Adrenal gland (tissue), 12 donors: ENCODE measurements around the gene CALML5. TPM values are rescaled to one million over a fixed set of nuclear protein-coding genes. Genes with fewer than 3 reads are reported as not detected.

Experiments
- DNase-seq, 7 donors: peaks; one replicate each; pipeline ENCODE4 v3.0.0-alpha.2; 2019 to 2020
- H3K27ac ChIP-seq, 5 donors: fragments of 200-600 bp; sonication (generic) in 4 of 5; 1 replicate in 3 of 5; 2 replicates in 2 of 5; pipeline versions ENCODE4 v1.5.1 to v1.8.0; 2016 to 2020; ENCODE audit warnings: mild to moderate bottlenecking in 1 of 5
- H3K27me3 ChIP-seq: fragments of 200-600 bp; 2 replicates; pipeline ENCODE4 v1.8.0; 2021
- H3K36me3 ChIP-seq, 2 donors: fragments of 200-600 bp; replicated peaks in 1 of 2; 1 replicate in 1 of 2; 2 replicates in 1 of 2; pipeline versions ENCODE4 v1.5.1 to v1.8.0; 2018 to 2022
- H3K4me1 ChIP-seq, 2 donors: fragments of 200-600 bp; replicated peaks in 1 of 2; 1 replicate in 1 of 2; 2 replicates in 1 of 2; pipeline versions ENCODE4 v1.5.1 to v1.8.0; 2018 to 2021
- H3K4me3 ChIP-seq, 4 donors: fragments of 200-600 bp; sonication (generic) in 3 of 4; one replicate each; pipeline ENCODE4 v1.5.1; 2016 to 2018
- H3K9me3 ChIP-seq, 3 donors: fragments of 200-600 bp; sonication (generic) in 1 of 3; replicated peaks in 1 of 3; 1 replicate in 2 of 3; 2 replicates in 1 of 3; pipeline versions ENCODE4 v1.5.1 to v1.8.0; 2016 to 2021
- CTCF ChIP-seq, 6 experiments: fragments of 450-650 bp in 4 of 6; fragments of 200-600 bp in 2 of 6; sonication (generic) in 1 of 6; IDR thresholded peaks; 1 replicate in 5 of 6; 2 replicates in 1 of 6; pipeline versions ENCODE4 v1.5.1 to v1.8.0; 2016 to 2021; ENCODE audit warnings: antibody characterized with exemption in 6 of 6, mild to moderate bottlenecking in 2 of 6, moderate library complexity in 1 of 6
- POLR2A ChIP-seq, 2 donors: fragments of 450-650 bp; IDR thresholded peaks; one replicate each; pipeline ENCODE4 v1.6.1; 2017; ENCODE audit warnings: antibody characterized with exemption in 2 of 2, mild to moderate bottlenecking in 2 of 2, moderate library complexity in 1 of 2
- WGBS, 4 donors: extraction: QIAGEN DNeasy Blood & Tissue Kit in 2 of 4; methylation state at CpG; one replicate each; pipeline versions ENCODE4 v1.1.5 to v1.1.7; 2013 to 2017; 5-methylcytosine and 5-hydroxymethylcytosine counted together
- intact Hi-C, 2 donors: fragments of 100-400 bp; cut with DNase I; formaldehyde crosslinking; loops; one replicate each; pipeline versions ENCODE4 v1.14.1 to v1.15.0; 2022 to 2023
- polyA plus RNA-seq, 3 donors: library from polyadenylated mRNA; stranded (reverse); fragments of 200-250 nt in 2 of 3; fragments of 350-450 nt in 1 of 3; fragmentation: Illumina TruSeq in 1 of 3; extraction: RNeasy Lipid Tissue Mini Kit (QIAGEN cat#74804) in 1 of 3; gene quantifications; one replicate each; pipeline ENCODE4 v1.2.3, GENCODE V29; 2013 to 2014
- total RNA-seq, 9 donors: library from RNA; depleted of rRNA in 4 of 9; stranded (reverse); fragments of >200 nt in 4 of 9; fragments of 120-200 nt in 1 of 9; fragmentation: NEBNext Ultra II Directional in 1 of 9; extraction: Animal tissue kit (Norgen Biotek cat#: 25700) in 1 of 9; gene quantifications; one replicate each; pipeline versions ENCODE4 v1.1.0 to v1.2.4, GENCODE V29; 2013 to 2023
- donor health status: healthy with polysubstance abuse.
- donor health status: Bipolar disorder and iron deficiency.
- donor health status: DM: yes; HTN: yes; CAD: no.
- donor health status: DM: no; HTN: no; CAD: no.
- donor health status: DM: no; HTN: no; CAD: no.
- donor health status: DM: yes; HTN: yes; CAD: no.

The CALML5 gene
- total and polyA plus RNA-seq, 12 donors: not detected

GRCh38 chr10:5527332-5528200 is 28.2 kb upstream of the CALML5 start:
- TF ChIP-seq CTCF (IDR thresholded peaks at IDR 0.05) (no peak), POLR2A (IDR thresholded peaks at IDR 0.05) (no peak)
- Histone ChIP-seq H3K4me1 (no peaks in the 10 kb centered on the region), H3K4me3 (no peak overlapping the region), H3K27me3 (no peaks in the 10 kb centered on the region), H3K27ac (no peak overlapping the region), H3K36me3 (no peaks in the 10 kb centered on the region), H3K9me3 (no peaks in the 10 kb centered on the region)
- WGBS, 4 donors: 78 to 86% (median 84%) methylated on average over 9 to 10 of the region's 10 CpGs
- no peak for DNase-seq
- intact Hi-C loops: no loop called here

- no peak for DNase-seq
- TF ChIP-seq POLR2A (IDR thresholded peaks at IDR 0.05): no peak
- Histone ChIP-seq H3K36me3 (no peaks in the 10 kb centered on the region), H3K27ac (no peak overlapping the region), H3K4me1 (no peaks in the 10 kb centered on the region), H3K27me3 (no peaks in the 10 kb centered on the region), H3K9me3 (no peaks in the 10 kb centered on the region), H3K4me3 (no peak overlapping the region)
- intact Hi-C loops: no loop called here
- 80 to 88% (median 85%) methylated on average over 1 to 8 of the region's 8 CpGs for whole genome bisulfite sequencing, 4 donors
Measured at GRCh38 chr10:5526691-5527331, 27.4 kb upstream of the CALML5 start.

- Histone ChIP-seq H3K4me1 (no peaks in the 10 kb centered on the region), H3K27me3 (no peaks in the 10 kb centered on the region), H3K4me3 (no peak overlapping the region), H3K27ac (no peak overlapping the region), H3K36me3 (no peaks in the 10 kb centered on the region), H3K9me3 (no peaks in the 10 kb centered on the region)
- peak in 1 of 7 donors; percentile 26 for DNase-seq
- intact Hi-C loops: no loop called here
- 72 to 77% (median 77%) methylated on average over 24 to 34 of the region's 34 CpGs for WGBS, 4 donors
- TF ChIP-seq POLR2A (IDR thresholded peaks at IDR 0.05) (no peak), CTCF (IDR thresholded peaks at IDR 0.05) (no peak)
Measured at GRCh38 chr10:5525561-5526341, 26.4 kb upstream of the CALML5 start.

- no peak for DNase-seq
- no peak for TF ChIP-seq POLR2A (IDR thresholded peaks at IDR 0.05)
- Histone ChIP-seq H3K27ac (no peak within 1 kb of the TSS), H3K4me1 (no peaks in the 10 kb centered on the region), H3K36me3 (no peaks in the 10 kb centered on the region), H3K9me3 (no peaks in the 10 kb centered on the region), H3K27me3 (no peaks in the 10 kb centered on the region), H3K4me3 (no peak within 1 kb of the TSS)
- intact Hi-C loops: no loop called here
- WGBS, 4 donors: 91 to 94% (median 93%) methylated on average over 40 to 64 of the region's 64 CpGs
Measured at GRCh38 chr10:5524641-5525560, 25.5 kb upstream of the CALML5 start, which contains the start of gene CALML3. Gene CALML3 (plus strand): TSS chr10:5524961. CDS start chr10:5525086, 125 bp downstream.
